HG03460 (cell line): ENCODE measurements around the gene ELF5.

Source experiments
- ATAC-seq: cut with Tn5 transposase; IDR thresholded peaks from one replicate; pipeline ENCODE4 v1.9.1; 2021; ENCODE audit not compliant: unreplicated experiment

ELF5 gene

DNA sequence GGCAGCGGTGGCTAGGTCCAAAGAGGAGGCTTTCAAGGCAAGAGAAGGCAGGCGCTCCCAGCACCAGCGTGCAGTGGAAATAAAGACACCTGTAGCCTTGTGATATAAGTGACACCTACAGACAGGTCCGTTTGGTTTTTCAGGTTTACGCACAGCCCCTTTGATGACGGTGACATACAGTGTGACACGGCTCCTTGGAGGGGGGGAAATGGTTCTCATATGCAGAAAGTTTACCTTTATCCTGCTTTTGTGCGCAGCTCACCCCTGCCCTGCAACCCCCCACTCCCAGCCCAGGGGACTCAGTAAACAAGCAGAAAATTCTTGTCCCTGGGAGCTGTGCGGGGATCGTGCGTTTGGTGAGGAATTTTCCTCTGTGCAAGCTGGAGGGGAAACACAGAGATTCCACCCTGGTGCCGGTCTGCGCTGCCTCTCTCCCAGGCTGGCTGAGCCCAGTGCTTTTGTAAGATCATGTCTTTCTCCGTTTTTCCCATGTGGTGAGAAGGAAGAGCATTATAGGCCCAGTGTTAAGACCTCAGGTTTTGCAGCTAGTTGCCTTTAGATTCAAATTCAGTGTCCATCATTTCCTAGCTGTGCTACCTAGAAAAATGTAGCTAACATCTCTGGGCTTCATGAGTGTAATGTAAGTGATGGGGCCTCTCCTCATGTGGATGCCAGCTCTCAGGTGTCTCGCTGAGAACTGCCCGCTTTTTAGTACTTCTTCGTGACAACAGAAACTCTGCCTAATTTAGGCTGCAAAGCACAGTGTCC, at the start of gene ELF5:
TSS of gene ELF5 (minus strand) at position 113 of the 768 bp plus-strand sequence. CDS start 8,045 bp downstream, outside the sequence.
- no peak for ATAC-seq

- ATAC-seq = no peak
Observed at GRCh38 chr11:34562976-34563375, 49.4 kb upstream of the ELF5 start.

DNA sequence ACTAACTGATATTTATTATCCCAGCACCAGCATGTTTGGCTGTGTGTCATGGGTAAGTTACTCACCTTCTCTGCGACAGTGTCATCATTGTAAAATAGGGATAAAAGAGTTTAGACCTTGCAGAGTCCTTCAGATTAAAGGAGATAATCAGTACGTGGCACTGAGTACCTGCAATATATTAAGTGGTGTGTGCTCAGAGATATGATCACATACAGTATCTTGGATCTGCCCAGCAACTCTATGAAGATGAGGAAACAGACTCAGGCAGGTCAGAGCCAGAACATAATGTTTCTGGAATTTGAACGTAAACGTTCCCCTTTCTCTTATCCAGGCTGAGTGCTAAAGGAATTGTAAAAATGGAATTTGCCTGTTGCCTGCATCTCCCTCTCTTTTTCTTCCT, 46.9 kb upstream of the ELF5 start:
- ATAC-seq = no peak

DNA sequence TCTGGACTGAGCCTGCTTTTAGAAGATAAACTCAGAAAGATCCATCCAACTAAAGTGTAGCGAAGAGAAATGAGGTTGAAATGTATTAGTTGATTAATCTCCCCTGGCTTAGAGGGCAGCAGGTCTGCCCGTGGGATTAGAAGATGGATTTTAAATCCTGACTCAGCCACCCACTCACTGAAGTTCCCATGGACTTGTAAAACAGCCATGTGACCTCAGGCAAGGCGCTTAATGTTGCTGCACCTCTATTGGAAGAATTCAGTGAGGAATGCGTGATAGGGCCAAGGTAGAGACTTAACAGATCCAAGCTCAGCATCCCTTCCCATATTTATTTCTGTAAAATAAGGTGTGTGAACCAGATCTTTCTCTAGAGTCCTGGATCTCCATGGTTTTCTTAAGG, 45.1 kb upstream of the ELF5 start:
- ATAC-seq = no peak

- no peak for ATAC-seq
Observed at GRCh38 chr11:34558211-34558610, 44.6 kb upstream of the ELF5 start.

DNA sequence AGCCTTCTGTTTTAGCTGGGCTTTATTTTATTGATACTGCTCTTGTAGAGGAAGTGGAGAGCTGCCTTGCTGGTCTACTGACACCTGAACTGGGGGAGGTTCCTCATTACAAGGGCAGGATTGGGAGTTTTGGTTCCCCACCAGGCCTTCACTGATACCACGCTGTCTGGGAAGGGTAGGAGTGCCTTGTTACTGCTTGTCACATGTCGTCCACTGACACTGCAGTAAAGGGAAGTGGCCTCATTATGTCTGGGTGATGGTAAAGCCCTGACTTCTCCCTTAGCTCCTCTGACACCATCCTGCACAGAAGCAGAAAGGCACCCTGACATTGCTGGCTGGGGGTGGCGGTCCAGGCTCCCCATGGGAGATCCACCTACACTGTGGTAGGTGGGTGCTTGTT, 38.7 kb upstream of the ELF5 start:
- ATAC-seq = no peak

GRCh38 chr11:34549271-34549670, 35.7 kb upstream of the ELF5 start:
- no peak for ATAC-seq

DNA sequence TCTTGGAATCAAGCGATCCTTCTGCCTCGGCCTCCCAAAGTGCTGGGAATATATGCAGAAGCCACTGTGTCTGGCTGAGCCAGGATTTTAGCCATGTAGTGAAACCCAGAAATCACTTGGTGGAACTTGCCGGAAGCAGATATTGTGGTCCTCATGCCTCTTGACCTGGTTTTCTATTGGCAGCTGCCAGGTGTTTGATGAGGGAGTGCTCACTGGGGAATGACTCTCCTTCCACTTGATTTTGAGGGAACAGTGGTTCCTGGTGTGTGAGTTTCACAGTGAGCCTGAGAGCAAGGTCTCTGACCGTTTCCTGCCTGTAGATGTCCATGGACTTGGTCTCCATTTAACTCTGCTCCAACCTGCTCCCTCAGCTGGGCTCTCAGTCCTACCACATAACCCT, 34.7 kb upstream of the ELF5 start:
- no peak for ATAC-seq

- ATAC-seq = no peak
Observed at GRCh38 chr11:34546511-34547209, 33.1 kb upstream of the ELF5 start.

DNA sequence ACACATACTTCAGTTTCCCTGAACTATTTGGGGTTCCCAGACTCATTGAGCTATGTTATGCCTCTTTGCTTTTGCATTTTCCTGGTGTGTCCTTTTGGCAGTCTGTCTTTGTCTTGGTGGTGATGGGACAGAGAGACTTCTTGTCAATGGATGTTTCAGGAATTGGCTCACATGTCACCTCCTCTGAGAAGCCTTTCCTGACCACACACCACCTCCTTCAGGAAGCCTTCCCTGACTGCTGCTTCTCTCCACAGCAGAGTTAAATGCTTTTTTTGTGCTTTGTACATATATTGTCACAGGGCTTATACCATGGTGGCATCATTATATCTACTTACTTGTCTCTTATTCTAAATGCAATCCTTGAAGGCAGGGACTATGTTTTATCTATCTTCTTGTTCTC, 28.5 kb upstream of the ELF5 start:
- ATAC-seq = no peak

DNA sequence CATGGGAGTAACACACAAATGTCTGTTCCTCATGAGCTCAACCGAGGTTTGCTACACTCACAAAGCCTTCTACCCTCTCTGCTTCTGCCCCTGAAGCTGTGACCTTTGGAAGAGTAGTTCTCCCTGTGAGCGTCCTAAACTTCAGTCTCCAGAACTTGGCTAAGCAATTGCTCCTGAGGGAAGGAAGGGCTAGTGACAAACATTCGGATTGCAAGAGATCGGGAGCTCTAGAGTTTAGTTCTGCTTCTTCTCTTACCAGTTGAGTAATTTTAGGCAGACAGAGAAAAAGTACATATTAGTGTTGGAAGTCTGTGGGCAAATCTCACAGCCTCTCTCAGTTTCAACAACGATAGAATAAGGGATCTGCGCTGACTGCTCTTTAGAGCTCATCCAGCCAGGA, 27.3 kb upstream of the ELF5 start:
- ATAC-seq = no peak

DNA sequence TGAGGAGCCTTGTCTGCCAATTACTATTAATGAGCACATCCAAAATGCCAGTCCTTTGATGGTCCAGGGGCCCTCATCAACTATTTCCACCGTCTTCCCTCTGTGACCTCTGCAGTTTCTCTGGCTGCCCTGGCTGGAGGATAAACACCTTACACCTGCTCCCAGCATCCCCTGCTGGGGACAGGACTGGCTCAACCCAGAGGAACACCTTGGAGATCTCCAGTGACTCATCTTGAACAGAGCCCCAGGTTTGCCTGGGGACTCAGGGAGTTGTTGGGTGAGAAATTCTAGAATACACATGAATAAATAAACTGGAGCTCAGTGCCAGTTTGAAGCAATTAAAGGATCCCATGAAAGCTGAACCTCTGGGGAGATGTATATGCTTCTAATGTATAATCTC, 24.0 kb upstream of the ELF5 start:
- ATAC-seq = no peak

DNA sequence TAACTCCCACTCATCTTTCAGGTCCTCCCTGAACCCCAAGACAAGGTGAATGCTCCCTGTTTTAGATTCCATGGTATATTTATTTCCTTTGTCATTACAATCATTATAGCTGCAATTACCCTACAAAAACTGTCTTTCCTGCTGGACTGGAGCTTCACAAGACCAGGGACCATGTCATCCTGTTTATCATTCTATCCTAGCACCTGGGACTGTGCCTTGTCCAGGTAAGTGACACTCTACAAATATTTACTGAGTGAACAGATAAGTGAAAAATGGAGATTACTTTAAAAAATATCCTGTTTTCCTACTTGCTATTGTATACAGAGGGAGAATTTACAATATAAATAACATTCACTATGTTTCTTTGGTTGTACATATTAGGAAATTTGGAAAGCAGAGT, 22.5 kb upstream of the ELF5 start:
- ATAC-seq = no peak

GRCh38 chr11:34534826-34535225, 21.2 kb upstream of the ELF5 start:
- ATAC-seq = no peak

- ATAC-seq = no peak
Observed at GRCh38 chr11:34531663-34532062, 18.1 kb upstream of the ELF5 start.

DNA sequence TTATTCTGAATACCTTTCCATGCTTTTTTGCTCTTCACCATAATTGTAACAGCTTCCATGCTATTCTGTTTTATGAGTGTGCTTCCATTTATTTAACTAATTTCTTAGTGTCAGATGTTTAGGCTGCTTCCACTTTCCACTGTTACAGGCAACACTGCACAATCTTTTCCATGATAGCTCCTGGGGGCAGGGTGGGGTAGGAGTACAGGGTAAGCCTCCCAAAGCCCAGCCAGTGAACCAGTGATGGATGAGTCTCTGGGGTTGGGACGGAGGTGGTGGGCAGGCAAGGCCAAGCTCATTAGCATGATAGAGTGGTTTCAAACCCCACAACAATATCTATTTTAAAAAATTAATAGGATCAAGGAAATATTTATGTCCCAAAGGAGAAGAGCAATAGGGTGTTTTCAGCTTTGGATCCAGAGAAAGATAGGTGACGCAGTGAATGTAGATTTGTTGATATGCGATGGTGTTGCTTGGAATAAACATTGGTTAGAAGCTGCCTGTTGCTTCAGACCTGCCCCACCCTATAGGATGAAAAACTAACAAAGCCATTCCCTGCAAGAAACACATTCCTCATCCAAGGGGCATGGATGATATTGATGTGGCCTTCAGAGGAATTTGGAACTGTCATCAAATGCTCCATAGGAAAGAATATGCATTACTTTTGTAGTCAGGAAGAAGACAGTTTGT, 17.1 kb upstream of the ELF5 start:
- no peak for ATAC-seq

DNA sequence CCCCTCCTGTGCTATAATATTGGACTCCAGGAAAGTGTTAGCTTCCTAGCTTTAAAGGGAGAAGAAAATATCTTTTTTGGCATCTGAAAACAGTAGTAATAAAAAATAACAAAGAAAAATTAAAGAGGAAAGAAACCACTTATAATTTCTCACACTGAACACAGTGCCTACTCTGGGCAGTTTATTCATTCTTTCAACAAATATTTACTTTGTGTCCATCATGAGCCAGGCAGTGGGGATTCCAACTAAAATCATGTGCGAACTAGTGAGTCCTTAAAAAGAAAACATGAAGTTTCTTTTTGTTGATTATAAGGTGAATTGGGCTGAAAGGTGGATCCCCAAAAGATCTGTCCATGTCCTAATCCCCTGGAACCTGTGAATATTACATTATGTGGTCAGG, 16.0 kb upstream of the ELF5 start:
- ATAC-seq = no peak

DNA sequence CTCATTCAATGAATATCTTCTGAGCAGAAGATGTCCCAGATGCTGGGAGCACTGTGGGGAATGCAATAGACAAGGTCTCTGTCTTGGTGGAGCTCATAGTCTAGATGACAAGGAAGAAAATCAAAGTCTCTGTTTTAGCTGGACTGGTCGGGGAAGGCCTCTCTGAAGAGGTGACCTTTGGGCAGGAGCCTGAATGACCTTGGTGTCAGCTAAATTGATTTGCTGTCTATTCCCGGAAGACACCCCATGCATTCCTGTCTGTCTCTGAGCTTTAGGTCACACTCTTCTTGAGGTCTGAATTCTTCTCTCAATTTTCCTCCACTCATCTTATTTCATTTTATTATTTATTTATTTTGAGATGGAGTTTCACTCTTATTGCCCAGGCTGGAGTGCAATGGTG, 14.5 kb upstream of the ELF5 start:
- no peak for ATAC-seq

DNA sequence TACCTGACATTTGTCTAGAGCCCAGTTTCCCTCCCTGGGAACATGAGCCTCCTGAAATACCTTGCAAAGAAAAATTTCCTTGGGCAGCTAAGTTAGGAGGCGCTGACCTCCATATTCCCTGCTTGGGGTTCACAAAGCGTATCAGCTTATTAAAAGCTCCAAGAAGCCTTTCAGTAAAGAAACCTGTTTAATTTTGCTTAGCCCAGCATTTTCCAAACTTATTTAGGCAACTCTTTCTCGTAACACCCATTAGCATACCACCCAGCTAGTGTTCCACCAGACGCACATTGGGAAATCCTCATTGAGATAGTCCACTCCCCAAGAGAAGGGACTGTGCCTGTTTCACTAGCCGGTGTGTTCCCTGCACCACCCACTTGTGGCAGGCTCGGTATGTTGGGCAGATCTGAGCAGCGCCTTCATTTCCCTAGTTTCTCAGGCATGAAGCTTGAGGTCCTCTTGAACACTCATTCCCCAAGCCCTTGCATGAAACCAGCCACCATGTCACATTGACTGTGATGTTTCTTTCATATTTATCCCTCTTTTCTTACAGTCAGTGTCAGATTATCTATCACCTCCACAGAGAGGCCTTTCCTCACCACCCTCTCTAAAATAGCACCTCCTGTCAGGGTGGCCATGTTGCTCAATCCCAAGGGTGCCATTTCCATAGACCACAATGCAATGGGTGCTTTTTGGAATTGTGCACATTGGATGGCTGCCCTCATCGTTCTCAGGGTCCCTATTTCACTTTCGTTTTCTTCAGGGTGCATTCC, 12.5 kb upstream of the ELF5 start:
- ATAC-seq = no peak

- no peak for ATAC-seq
Observed at GRCh38 chr11:34525098-34525497, 11.5 kb upstream of the ELF5 start.

GRCh38 chr11:34524696-34525095, 11.1 kb upstream of the ELF5 start:
- no peak for ATAC-seq
